GM18861 (cell line): ENCODE measurements around the gene SSU72.
A peak's percentile ranks its signal among the peaks of the same experiment; 100 is the strongest.
"Not testable (repeated sequence)": the region's sequence is repeated elsewhere in the genome, so short reads cannot be mapped to it uniquely, and the experiment has no call there.

ENCODE experiments used
- ATAC-seq: cut with Tn5 transposase; IDR thresholded peaks from one replicate; pipeline ENCODE4 v1.9.1; 2021; ENCODE audit not compliant: unreplicated experiment

SSU72 gene

DNA sequence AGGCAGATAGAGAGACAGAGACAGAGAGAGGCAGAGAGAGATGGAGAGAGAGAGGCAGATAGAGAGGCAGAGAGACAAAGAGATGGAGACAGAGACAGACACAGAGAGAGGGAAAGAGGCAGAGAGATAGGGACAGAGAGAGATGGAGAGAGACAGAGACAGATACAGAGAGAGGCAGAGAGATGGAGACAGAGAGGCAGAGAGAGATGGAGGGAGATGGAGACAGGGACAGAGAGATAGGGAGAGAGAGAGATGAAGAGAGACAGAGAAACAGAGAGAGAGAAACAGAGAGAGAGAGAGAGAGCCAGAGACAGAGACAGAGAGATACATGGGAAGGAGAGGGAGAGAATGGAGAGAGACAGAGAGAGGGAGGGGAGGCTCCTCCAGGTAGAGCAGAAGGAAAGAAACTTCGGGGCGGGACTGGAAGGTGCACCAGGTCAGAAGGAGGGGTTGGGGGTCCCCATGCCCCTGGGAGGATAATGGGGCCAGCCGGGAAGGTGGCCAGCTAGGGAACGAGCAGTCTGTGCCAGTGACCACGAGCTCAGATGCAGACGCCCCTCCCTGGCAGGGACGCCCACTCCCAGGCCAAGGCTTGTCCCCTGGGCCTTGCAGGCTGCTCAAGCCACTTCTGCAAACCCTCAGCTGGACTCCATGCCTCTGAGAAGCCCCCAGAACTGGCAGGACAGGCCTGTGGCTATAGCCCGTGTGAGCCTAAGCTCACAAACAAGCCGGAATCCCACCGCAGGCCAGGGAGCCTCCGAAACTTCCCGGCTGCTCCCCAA is 22.0 kb upstream of the SSU72 start:
- ATAC-seq, result no peak

DNA sequence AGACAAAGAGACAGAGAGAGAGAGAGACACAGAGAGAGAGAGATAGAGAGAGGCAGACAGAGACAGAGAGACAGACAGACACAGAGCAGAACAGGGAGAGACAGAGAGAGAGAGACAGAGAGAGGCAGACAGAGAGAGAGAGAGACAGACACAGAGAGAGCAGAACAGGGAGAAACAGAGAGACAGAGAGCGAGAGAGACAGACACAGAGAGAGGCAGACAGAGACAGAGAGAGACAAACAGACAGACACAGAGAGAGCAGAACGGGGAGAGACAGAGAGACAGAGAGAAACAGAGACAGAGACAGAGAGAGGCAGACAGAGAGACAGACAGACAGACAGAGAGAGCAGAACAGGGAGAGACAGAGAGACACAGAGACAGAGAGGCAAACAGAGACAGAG is 20.7 kb upstream of the SSU72 start:
- ATAC-seq, result not testable (repeated sequence)

DNA sequence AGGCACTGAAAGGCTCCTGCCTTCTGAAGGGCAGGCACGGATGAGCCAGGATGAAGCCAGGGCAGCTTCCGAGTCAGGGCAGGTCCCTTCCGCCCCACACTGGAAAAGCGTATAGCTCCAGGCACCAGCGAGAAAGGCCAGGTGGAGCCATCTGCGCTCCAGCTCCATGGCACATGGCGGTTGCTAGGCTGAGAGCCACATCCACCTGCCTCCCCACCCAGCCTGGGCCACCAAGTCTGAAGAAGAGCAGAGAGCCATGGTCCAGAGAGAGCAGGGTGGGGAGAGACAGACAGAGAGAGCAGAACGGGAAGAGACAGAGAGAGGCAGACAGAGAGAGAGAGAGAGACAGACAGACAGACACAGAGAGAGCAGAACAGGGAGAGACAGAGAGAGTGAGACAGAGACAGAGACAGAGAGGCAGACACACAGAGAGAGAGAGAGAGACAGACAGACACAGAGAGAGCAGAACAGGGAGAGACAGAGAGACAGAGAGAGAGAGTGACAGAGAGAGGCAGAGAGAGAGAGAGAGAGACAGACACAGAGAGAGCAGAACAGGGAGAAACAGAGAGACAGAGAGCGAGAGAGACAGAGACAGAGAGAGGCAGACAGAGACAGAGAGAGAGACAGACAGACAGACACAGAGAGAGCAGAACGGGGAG is 20.1 kb upstream of the SSU72 start:
- no peak for ATAC-seq

DNA sequence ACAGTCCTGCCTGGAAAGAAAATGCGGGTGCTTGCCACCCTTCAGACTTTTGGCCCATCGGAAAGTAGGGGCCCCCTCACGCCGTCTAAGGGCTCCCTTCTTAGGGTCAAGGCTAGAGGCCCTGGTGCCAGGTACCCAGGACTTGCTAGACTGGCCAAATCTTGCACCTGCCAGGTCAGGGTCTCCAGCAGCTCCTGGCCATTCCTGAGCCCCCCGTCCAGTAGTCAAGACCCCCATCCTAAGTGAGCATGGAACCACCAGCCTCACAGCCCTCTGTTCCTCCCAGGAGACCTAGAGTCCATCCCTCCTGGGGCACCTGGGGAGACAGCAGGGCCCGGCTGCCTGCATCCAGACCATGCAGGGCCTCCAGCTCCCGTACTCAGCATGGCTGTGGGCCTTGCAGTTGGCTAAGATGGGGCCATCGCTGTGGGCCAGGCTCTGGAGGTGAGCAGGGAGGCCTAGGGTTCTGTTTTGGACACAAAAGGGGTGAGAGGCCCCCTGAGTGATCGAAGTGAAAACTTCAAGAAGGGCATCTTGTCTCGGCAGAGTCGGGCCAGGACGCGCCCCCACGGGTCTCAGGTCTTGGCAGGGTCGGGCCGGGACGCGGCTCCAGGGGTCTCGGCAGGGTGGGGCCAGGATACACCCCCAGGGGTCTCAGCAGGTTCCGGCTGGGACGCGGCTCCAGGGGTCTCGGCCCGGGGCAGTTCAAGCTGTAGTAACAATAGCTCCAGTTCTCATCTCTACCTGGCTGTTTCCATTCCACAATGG is 19.4 kb upstream of the SSU72 start:
- ATAC-seq, result no peak

DNA sequence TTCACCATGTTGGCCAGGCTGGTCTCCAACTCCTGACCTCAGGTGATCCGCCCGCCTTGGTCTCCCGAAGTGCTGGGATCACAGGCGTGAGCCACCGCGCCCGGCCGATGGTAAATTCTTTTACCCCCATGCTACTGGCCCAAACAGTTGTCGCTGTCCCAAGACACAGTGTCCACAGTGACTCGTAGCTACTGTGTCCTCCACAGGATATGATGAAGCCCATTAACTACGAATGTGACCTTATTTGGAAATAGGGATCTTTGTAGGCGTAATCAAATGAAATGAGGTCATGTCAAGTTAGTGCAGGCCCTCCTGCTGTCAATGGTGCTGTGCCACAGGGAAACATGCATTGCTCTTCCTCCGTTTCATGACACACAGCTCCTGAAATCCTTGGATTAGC is 16.8 kb upstream of the SSU72 start:
- no peak for ATAC-seq

DNA sequence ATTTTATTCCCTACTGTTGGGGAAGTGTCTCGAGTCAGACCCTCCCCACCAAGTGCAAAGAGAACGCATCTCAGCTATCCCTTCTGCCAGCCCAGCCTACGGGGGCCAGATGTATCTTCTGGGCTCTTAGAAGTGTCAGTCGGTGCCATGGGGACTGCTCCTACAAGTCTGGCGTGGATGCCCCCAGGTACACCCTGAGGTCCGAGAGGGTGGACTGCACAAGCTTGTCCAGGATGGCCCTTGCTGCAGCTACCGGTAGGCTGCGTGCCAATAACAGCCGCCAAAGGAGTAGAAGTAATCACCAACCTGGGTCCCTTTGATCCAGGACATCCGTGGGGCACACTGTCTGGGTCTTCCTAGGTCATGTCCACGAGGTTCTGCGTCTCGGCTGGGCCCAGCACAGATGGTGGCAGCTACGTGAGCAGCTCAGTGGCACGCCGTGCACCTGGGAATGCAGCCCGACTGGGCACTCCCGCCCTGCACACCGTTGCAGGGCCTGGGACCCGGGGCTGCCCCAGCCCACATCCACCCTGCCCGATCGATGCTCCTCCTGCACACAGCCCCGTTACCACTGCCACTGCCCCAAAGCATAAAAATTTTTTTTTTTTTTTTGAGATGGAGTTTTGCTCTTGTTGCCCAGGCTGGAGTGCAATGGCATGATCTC is 8.8 kb upstream of the SSU72 start:
- no peak for ATAC-seq

DNA sequence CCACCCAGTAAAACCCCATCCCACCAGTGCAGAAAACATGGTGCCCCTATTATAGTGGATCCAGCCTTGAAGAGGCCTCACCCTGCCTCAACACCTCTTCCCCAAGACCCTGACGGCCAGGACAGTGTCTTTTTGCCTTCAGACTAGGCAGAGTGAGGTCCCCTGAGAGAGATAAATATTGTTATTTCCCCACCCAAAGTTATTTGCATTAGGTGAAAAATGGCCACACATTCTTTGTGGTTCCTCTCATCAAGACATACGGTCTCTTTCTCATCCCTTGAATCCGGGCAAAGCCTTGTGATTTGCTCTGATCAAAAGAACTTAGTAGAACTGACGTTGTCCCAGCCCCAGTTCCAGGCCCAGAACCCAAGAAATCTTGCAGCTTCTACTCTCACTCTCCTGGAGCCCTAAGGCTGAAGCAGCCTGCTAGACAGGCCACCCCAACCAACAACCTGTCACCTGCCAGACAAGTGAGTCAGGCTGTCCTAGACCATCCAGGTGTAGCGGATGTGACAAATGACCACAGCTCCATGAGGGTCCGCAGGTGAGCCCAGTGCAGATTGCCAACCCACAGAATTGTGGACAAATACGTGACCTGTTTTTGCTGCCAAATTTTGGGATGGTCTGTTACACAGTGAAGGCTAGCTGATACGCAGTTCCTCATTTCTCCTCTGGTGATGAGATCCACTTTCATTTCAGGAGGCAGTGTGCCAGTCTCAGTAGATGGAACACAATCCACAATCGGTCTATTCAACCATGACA is 8.1 kb upstream of the SSU72 start:
- no peak for ATAC-seq

DNA sequence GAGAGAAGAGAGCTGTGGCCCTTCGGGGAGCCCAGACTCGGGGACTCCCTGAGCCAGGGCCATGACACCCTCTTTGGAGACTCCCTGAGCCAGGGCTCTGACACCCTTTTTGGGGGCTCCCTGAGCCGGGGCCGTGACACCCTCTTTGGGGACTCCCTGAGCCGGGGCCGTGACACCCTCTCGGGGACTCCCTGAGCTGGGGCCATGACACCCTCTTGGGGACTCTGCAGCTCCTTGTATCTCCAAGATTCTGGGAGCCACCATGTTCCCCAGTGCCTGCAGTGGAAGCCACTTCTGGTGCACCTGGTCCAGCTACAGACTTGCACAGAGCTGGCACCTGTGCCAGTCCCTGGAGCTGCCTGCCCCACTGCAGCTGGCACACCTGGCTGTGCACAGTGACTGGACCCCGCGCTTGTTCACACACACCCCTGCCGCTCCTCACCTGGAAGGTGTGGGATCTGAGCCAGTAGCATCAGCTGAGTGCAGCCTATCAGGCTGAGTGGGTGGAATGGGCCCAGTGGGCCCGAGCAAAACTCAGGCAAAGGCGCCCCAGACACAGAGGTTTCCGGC is 3.8 kb upstream of the SSU72 start:
- no peak for ATAC-seq

DNA sequence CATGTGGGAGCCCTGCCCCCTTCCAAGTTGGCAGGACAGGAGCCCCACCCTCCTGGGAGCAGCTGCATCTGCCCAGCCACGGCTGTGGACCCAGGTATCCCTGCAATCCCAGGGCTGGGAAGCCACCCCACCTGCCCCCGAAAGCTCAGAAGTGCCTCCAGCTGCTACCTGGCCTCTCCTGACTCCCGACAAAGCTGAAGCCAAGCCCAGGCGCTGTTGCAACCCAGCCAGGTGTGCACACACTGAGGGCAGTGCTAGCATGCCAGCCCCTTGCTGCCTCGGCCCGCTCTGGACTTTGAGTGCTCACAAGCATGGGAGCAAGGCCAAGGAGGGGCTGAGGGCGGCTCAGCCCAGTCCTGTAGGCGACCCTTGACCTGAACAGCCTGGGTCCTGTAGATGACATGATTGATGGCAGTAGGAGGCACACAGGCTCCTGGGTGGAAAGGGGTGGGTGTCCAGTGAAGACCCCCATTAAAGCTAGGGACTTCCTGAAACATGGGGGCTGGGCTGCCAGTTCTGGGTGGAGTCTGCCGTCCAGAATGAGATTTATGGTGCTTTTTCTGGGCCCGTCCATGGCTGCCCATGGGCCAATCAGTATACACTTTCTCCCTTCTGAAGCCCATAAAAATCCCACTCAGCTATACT is 2.8 kb upstream of the SSU72 start:
- no peak for ATAC-seq

DNA sequence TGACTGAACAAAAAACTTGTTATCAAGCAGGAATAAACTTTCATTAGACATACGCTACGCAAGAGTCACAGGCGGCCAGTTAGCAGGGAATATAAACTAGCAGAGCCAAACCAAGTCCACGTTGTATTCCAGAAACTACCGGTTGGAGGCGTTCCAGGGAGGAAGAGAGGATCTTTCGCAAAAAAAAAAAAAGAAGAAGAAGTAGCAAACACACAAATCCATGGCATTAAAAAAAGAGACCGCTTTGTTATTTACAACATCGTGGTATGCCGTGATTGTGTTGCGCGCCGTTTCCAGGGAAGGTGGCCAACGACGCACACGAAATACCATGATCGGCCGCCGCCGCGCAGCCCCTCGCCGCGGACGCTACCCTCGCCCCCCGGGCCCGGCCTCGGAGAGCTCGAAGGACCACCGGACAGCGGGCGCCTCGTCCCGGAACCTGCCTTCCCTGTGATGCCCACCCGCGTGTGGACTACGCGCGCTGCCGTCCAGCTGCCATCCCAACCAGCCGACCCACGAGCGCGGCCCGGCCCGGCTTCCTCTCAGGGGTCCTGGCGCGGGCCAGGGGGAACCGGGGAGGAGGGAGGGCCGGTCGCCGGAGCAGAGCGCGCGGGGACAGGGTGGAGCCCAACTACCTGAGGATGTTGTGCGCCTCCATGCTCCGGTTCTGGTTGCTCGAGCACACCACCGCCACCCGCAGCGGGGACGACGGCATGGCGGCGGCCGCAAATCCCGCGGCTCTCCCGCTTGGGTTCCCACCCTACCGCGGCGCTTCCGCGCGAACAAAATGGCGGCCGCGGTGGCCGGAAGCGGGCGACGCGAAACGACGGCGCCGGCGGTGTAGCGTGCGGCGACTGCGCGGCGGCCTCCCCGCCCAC is 581 bp downstream of the SSU72 start:
- peak; percentile 53 for ATAC-seq

DNA sequence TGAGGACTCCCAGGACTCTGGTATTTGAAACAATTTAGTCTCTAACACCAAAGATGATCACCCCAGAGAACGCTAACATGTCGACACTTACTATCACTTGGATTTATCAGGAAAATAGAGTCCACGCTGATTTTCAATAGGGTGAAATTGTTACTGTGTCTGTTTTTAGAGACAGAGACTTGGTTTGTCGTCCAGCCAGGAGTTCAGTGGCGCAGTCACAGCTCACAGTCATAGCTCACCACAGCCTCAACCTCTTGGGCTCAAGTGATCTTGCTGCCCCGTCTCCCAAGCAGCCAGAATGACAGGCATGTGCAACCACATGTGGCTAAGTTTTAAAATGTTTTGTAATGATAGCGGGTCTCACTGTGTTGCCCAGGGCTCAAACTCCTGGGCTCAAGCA is 5.3 kb downstream of the SSU72 start:
- no peak for ATAC-seq

DNA sequence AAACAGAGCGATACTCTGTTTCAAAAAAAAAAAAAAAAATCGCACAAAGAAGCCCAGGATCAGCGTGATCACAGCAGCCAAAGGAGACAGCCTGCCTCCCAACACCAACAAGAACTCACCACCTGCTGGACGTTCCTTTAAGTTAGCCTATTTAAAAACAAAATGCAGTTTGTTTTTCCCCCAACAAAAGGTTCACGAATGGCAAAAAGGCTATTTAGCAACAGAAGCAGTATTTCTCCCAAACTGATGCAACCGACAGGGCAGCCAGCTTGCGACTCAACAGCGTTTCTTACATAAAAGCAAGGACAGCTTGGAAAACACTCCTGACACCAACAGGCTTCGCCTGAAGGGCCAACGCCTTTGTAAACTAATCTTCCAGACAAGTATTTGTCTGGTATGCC is 6.8 kb downstream of the SSU72 start:
- ATAC-seq, result no peak

DNA sequence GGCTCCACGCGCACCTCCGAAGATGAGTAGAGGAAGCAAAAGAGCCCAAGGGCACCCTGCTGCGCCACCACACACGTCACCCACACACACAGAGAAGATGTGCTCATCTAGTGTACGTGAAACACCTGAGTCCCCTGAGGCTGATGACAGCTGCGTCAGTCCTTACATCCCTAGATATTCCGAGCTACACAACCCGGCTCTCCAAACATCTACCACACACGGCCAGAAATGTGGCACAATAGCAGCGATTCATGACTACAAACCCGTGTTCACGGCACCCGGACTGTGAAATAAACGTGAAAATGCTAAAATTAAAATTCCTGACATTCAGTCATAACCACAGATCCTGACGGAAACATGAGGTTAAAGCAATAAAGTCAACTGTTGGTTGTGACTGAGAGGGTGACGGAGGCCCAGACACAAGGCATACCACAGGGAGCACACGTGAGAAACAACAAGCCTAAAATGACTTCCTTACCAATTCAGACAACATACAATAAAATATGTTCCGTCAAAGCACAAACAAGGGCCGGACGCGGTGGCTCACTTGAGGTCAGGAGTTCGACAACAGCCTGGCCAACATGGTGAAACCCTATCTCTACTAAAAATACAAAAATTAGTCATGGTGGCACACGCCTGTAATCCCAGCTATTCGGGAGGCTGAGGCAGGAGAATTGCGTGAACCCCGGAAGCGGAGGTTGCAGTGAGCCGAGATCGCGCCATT is 7.3 kb downstream of the SSU72 start:
- no peak for ATAC-seq

DNA sequence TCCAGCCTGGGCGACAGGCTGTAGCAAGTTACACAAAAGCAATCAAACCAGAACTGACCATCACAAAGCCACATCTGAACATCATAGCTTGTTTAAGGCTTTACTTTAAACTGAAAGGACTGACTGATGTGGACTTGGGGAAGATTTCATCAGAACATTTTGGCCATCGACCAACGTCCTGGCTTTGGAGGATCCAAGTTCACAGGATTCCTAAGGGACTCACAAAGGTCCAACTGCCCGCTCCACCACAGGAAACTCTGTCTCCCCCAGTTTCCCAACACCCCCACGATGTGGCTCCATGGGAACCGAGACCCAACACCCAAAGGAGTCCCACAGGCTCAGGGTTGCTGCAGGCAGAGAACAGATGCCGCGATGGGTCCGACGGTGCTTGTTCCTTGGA is 9.3 kb downstream of the SSU72 start:
- no peak for ATAC-seq

DNA sequence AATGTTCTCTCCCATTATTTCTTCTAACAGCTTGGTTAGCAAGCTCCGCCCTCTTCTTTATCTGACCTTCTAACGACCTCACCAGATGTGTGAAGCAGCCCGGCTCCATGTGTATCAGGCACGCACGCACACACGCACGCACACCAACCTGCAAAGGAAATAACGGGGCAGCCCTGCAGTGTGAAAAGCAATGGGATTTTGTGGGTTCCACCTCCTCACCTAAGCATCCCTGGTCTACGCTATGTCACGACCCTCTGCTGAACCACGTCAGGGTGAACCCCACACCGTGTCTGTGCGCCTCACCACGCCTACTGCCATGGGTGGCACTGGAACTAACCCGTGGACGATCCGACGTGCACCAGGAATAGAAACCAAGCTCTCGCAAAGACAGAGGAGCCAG is 10.4 kb downstream of the SSU72 start:
- ATAC-seq, result no peak

DNA sequence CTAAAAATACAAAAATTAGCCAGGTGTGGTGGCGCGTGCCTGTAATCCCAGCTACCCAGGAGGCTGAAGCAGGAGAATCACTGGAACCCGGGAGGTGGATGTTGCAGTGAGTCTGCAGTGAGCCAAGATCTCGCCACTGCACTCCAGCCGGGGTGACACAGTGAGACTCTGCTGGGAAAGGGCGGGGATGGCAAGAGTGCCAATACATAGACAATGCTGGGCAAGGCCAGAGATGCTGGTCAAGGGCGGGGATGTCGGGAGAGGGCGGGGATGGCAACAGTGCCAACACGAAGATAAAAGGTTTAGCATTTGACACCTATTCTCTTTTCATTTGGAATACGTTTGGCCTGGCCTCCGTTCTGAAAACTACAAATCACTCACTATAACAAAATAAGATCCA is 11.0 kb downstream of the SSU72 start:
- no peak for ATAC-seq

DNA sequence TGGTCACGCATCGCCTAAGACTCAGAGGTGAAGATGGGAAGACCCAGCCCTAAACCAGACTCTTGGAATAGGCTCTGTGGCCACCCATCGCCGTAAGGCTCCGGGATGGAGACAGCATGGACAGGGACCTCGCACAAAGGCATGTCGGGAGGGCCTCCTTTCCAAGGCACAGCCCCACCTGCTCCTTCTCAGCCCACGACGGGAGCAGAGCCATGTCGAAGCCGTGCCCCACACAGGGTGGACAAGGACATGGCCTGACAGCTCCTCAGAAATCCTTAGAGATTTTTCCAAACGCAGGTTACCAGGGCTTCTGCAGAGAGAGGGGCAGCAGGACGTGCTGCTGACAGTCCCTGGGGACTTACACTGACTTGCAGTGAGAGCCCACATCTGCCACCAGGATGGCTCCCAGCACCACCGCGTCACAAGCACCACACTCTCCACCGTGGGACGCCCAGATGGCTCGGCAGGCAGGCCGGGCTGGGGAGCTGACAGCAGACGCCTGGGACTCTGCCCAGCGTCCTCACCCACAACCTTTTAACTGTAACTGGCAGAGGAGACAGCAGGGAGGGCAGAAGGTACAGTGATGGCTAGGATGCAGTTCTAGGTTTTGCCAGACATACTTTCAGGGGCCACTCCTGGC is 12.0 kb downstream of the SSU72 start:
- ATAC-seq, result no peak
